ENCODE data around the gene L2HGDH.
"Not testable (repeated sequence)": the region's sequence is repeated elsewhere in the genome, so short reads cannot be mapped to it uniquely, and the experiment has no call there.

Gene L2HGDH

GRCh38 chr14:50311972-50312733 is at the start of gene L2HGDH, which contains the start of gene DMAC2L:
L2HGDH (minus strand) TSS chr14:50312229; CDS start chr14:50312150, 79 bp downstream.
DMAC2L (plus strand) TSS chr14:50312324; CDS start chr14:50321488, 9,164 bp downstream.
- peak; percentile 93 for DNase-seq (ENCODE audit: low spot score)
- H3K4me3 ChIP-seq: peak within 1 kb of the TSS; percentile 95
- no peak for TF ChIP-seq CTCF (IDR thresholded peaks at IDR 0.05)
- H3K27ac ChIP-seq: peak within 1 kb of the TSS; percentile 94 to 97

DNA sequence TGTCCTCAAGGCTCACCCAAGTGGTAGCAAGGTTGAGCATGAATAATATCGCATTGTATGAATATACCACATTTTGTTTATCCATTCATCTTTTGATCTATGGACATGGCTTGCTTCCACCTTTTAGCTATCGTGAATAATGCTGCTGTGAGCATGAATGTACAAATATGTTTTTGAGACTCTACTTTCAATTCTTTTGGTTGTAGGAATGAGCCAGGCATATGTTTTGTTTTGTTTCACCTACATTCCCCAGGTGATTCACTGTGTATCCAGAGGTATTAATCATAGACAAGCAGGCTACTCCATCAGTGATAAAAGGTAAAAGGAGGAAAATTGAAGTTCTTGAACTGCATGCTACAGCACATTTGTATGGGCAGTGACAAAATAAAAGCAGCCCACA is 48.8 kb upstream of the L2HGDH start:
- TF ChIP-seq CTCF (IDR thresholded peaks at IDR 0.05): no peak
- no peak overlapping the region for H3K27ac ChIP-seq
- no peak for DNase-seq (ENCODE audit: low spot score)
- H3K4me3 ChIP-seq: no peak overlapping the region

GRCh38 chr14:50360093-50360492 is 48.1 kb upstream of the L2HGDH start:
- Histone ChIP-seq H3K4me3 (no peak overlapping the region), H3K27ac (no peak overlapping the region)
- TF ChIP-seq CTCF (IDR thresholded peaks at IDR 0.05): no peak
- no peak for DNase-seq (ENCODE audit: low spot score)

- no peak overlapping the region for H3K27ac ChIP-seq
- TF ChIP-seq CTCF (IDR thresholded peaks at IDR 0.05): no peak
- DNase-seq (ENCODE audit: low spot score): no peak
- no peak overlapping the region for H3K4me3 ChIP-seq
Measured at GRCh38 chr14:50359631-50360030, 47.6 kb upstream of the L2HGDH start.

DNA sequence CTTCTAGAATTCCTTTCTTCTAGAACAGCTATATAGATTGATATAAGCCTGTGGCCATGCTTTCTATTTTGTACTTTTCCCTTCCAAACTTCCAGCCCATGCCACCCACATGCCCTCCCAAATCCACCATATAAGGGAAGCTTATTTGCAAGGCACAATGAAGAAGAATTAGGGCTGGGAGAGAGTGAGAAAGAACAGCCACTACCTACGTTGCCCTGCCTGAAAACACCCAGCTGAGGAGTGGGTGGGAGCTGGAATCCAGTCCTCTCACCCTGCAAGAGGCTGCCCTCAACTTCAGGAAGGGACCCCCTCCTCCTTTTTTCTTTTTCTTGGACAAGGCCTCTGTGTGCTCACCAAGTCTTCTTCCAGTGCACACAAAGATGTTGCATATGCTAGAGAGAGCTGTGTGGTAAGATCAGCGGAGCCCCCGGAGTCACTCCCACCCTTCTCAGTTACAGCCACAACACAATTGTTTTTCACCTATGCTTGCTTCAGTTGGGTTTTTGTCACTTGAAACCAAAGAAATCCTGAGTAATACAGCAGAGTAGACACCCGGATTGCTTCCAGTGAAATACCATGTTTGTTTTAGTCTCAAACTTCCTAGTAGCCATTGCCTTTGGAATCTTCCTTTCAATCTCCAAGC is 45.8 kb upstream of the L2HGDH start:
- Histone ChIP-seq H3K4me3 (no peak overlapping the region), H3K27ac (no peak overlapping the region)
- no peak for TF ChIP-seq CTCF (IDR thresholded peaks at IDR 0.05)
- DNase-seq (ENCODE audit: low spot score): no peak

- Histone ChIP-seq H3K27ac (no peak overlapping the region), H3K4me3 (no peak overlapping the region)
- no peak for DNase-seq (ENCODE audit: low spot score)
- no peak for TF ChIP-seq CTCF (IDR thresholded peaks at IDR 0.05)
Measured at GRCh38 chr14:50357124-50357523, 45.1 kb upstream of the L2HGDH start.

DNA sequence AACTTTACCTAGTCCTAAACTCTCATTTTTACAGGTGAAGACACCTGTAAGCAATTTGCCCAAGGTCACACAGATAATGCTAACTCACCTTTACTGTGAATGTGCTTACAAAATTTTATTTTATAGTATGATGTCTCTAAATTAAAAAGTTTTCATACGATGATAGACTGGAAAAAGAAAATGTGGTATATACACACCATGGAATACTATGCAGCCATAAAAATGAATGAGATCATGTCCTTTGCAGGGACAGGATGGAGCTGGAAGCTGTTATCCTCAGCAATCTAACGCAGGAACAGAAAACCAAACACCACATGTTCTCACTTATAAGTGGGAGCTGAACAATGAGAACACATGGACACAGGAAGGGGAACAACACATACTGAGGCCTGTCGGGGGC is 44.3 kb upstream of the L2HGDH start:
- not testable (repeated sequence) for H3K4me3 ChIP-seq; DNase-seq (ENCODE audit: low spot score); H3K27ac ChIP-seq

Measured in coronary artery (tissue), 2 donors.